Spleen (tissue), 11 donors: ENCODE measurements around the gene DBNL. TPM values are rescaled to one million over a fixed set of nuclear protein-coding genes. Genes with fewer than 3 reads are reported as not detected.
A peak's percentile ranks its signal among the peaks of the same experiment; 100 is the strongest.

Source experiments
- DNase-seq: peaks from one replicate; pipeline ENCODE4 v3.0.0-alpha.2; 2020
- H3K27ac ChIP-seq, 8 donors: fragments of 200-600 bp; sonication (generic) in 7 of 8; 1 replicate in 4 of 8; 2 replicates in 4 of 8; pipeline versions ENCODE4 v1.5.0 to v1.8.0; 2016 to 2021; ENCODE audit warnings: inconsistent platforms in 4 of 8, mild to moderate bottlenecking in 4 of 8, moderate library complexity in 1 of 8
- H3K27me3 ChIP-seq, 7 donors: fragments of 200-600 bp; sonication (generic) in 6 of 7; replicated peaks in 1 of 7; 1 replicate in 4 of 7; 2 replicates in 3 of 7; pipeline versions ENCODE4 v1.5.0 to v1.8.0; 2016 to 2021; ENCODE audit warnings: inconsistent platforms in 3 of 7, mild to moderate bottlenecking in 1 of 7
- H3K36me3 ChIP-seq, 6 donors: fragments of 200-600 bp; sonication (generic) in 5 of 6; 1 replicate in 4 of 6; 2 replicates in 2 of 6; pipeline versions ENCODE4 v1.5.0 to v1.8.0; 2016 to 2021; ENCODE audit warnings: inconsistent platforms in 2 of 6
- H3K4me1 ChIP-seq, 6 donors: fragments of 200-600 bp; sonication (generic) in 5 of 6; 1 replicate in 3 of 6; 2 replicates in 3 of 6; pipeline versions ENCODE4 v1.5.0 to v1.8.0; 2016 to 2021; ENCODE audit warnings: inconsistent platforms in 3 of 6
- H3K4me3 ChIP-seq, 8 donors: fragments of 200-600 bp; sonication (generic) in 7 of 8; 1 replicate in 4 of 8; 2 replicates in 4 of 8; pipeline versions ENCODE4 v1.5.0 to v1.8.0; 2016 to 2021; ENCODE audit warnings: inconsistent platforms in 4 of 8, mild to moderate bottlenecking in 4 of 8, moderate library complexity in 2 of 8
- H3K9me3 ChIP-seq, 8 donors: fragments of 200-600 bp; sonication (generic) in 7 of 8; 1 replicate in 4 of 8; 2 replicates in 4 of 8; pipeline versions ENCODE4 v1.5.0 to v1.8.0; 2016 to 2021; ENCODE audit warnings: inconsistent platforms in 4 of 8
- CTCF ChIP-seq, 11 experiments: fragments of 200-600 bp in 7 of 11; fragments of 450-650 bp in 4 of 11; sonication (generic) in 4 of 11; IDR thresholded peaks in 8 of 11; conservative IDR thresholded peaks in 3 of 11; 1 replicate in 7 of 11; 2 replicates in 4 of 11; pipeline versions ENCODE4 v1.4.0 to v1.8.0; 2016 to 2021; ENCODE audit warnings: antibody characterized with exemption in 11 of 11, inconsistent platforms in 4 of 11, mild to moderate bottlenecking in 1 of 11
- POLR2A ChIP-seq, 3 donors: fragments of 450-650 bp; IDR thresholded peaks; one replicate each; pipeline ENCODE4 v1.5.1; 2017; ENCODE audit warnings: antibody characterized with exemption in 3 of 3, mild to moderate bottlenecking in 1 of 3
- POLR2AphosphoS5 ChIP-seq, 3 donors: sonication (generic); formaldehyde crosslinking; IDR thresholded peaks; one replicate each; pipeline ENCODE4 v1.5.1; 2017; ENCODE audit warnings: antibody characterized with exemption in 3 of 3
- WGBS, 5 donors: extraction: QIAGEN DNeasy Blood & Tissue Kit in 3 of 5; methylation state at CpG; one replicate each; pipeline versions ENCODE4 v1.1.5 to v1.1.7; 2013 to 2018; 5-methylcytosine and 5-hydroxymethylcytosine counted together
- intact Hi-C: fragments of 100-400 bp; cut with DNase I; formaldehyde crosslinking; loops from one replicate; pipeline ENCODE4 v1.15.0; 2023; ENCODE audit warnings: low total_unique reads
- polyA plus RNA-seq, 3 donors: library from polyadenylated mRNA; stranded (reverse); fragments of 200-250 nt; gene quantifications; one replicate each; pipeline ENCODE4 v1.2.1, GENCODE V29; 2013
- total RNA-seq, 7 donors: library from RNA; depleted of rRNA in 3 of 7; stranded (reverse); fragments of >200 nt in 3 of 7; fragmentation: NEBNext Ultra II Directional in 4 of 7; extraction: Animal tissue kit (Norgen Biotek cat#: 25700) in 4 of 7; gene quantifications; one replicate each; pipeline versions ENCODE4 v1.1.0 to v1.2.1, GENCODE V29; 2016 to 2021
- donor health status: healthy with polysubstance abuse.
- donor health status: DM: no; HTN: no; CAD: no; lungs with moderate emphysema.
- donor health status: DM: no; HTN: no; CAD: no.
- donor health status: Bipolar disorder and iron deficiency.
- donor health status: healthy.
- donor health status: DM: no; HTN: no; CAD: no.
- donor health status: DM: yes; HTN: yes; CAD: no.

DBNL gene
- total and polyA plus RNA-seq, 10 donors: 118 to 257 (median 206) TPM

- 83 to 97% (median 93%) methylated on average over 3 to 5 of the region's 5 CpGs for WGBS, 5 donors
- H3K27me3 ChIP-seq: no peaks in the 10 kb centered on the region
- intact Hi-C loops: no loop called here
- H3K9me3 ChIP-seq: no peaks in the 10 kb centered on the region
- H3K4me1 ChIP-seq: peaks cover 8 to 85% (median 44%) of the 10 kb centered on the region in 6 donors
- DNase-seq: peak; percentile 77
- H3K36me3 ChIP-seq: peaks cover 0 to 58% (median 54%) of the 10 kb centered on the region in 6 donors
- peak overlapping the region in 1 of 8 donors; percentile 95 for H3K4me3 ChIP-seq
- TF ChIP-seq POLR2AphosphoS5 (IDR thresholded peaks at IDR 0.05) (no peak), CTCF (IDR thresholded peaks at IDR 0.05 in 8 of 11, conservative IDR thresholded peaks at IDR 0.05 in 3 of 11) (no peak)
- H3K27ac ChIP-seq: peak overlapping the region in 4 of 8 donors; percentile 13 to 99 (median 97)
These were observed 35.6 kb downstream of the DBNL start for GRCh38 chr7:44080118-44080517.

- Histone ChIP-seq H3K27ac (peak overlapping the region; percentile 90 to 99 (median 96)), H3K27me3 (no peaks in the 10 kb centered on the region), H3K9me3 (no peaks in the 10 kb centered on the region), H3K4me1 (peaks cover 8 to 78% (median 44%) of the 10 kb centered on the region in 6 donors), H3K36me3 (peaks cover 0 to 52% (median 48%) of the 10 kb centered on the region in 6 donors), H3K4me3 (peak overlapping the region in 6 of 8 donors; percentile 58 to 95 (median 78))
- TF ChIP-seq POLR2A (IDR thresholded peaks at IDR 0.05): no peak
- TF ChIP-seq POLR2AphosphoS5 (IDR thresholded peaks at IDR 0.05): no peak
- TF ChIP-seq CTCF (IDR thresholded peaks at IDR 0.05 in 8 of 11, conservative IDR thresholded peaks at IDR 0.05 in 3 of 11): no peak
- WGBS, 5 donors: 78 to 92% (median 88%) methylated on average over 8 to 11 of the region's 11 CpGs
- DNase-seq: peak; percentile 79
- intact Hi-C loops: no loop called here
These were observed 36.3 kb downstream of the DBNL start for GRCh38 chr7:44080686-44081265.

- peaks cover 0 to 46% (median 44%) of the 10 kb centered on the region in 6 donors for H3K36me3 ChIP-seq
- H3K27me3 ChIP-seq: no peaks in the 10 kb centered on the region
- H3K9me3 ChIP-seq: no peaks in the 10 kb centered on the region
- intact Hi-C loops: no loop called here
- H3K27ac ChIP-seq: peak overlapping the region; percentile 90 to 99 (median 96)
- DNase-seq: peak; percentile 77
- H3K4me3 ChIP-seq: peak overlapping the region; percentile 8 to 95 (median 70)
- 35 to 59% (median 45%) methylated on average over 8 to 9 of the region's 9 CpGs for WGBS, 5 donors
- H3K4me1 ChIP-seq: peaks cover 8 to 73% (median 44%) of the 10 kb centered on the region in 6 donors
- no peak for TF ChIP-seq POLR2A (IDR thresholded peaks at IDR 0.05)
- no peak for TF ChIP-seq POLR2AphosphoS5 (IDR thresholded peaks at IDR 0.05)
- no peak for TF ChIP-seq CTCF (IDR thresholded peaks at IDR 0.05 in 8 of 11, conservative IDR thresholded peaks at IDR 0.05 in 3 of 11)
These were observed 36.8 kb downstream of the DBNL start for GRCh38 chr7:44081266-44081748.

GRCh38 chr7:44082541-44083207 is 38.2 kb downstream of the DBNL start:
- Histone ChIP-seq H3K4me1 (peaks cover 8 to 69% (median 47%) of the 10 kb centered on the region in 6 donors), H3K9me3 (no peaks in the 10 kb centered on the region), H3K27ac (peak overlapping the region; percentile 90 to 99 (median 96)), H3K4me3 (peak overlapping the region; percentile 29 to 95 (median 70)), H3K36me3 (peaks cover 0 to 33% (median 30%) of the 10 kb centered on the region in 6 donors), H3K27me3 (no peaks in the 10 kb centered on the region)
- intact Hi-C loops: no loop called here
- 0 to 1% (median 0%) methylated on average over 42 to 54 of the region's 54 CpGs for WGBS, 5 donors
- peak in 4 of 11 experiments; percentile 2 to 65 (median 38) for TF ChIP-seq CTCF (IDR thresholded peaks at IDR 0.05 in 8 of 11, conservative IDR thresholded peaks at IDR 0.05 in 3 of 11)
- TF ChIP-seq POLR2AphosphoS5 (IDR thresholded peaks at IDR 0.05): peak in 2 of 3 donors; percentile 39 to 67
- no peak for TF ChIP-seq POLR2A (IDR thresholded peaks at IDR 0.05)
- peak; percentile 100 for DNase-seq
